A549 (cell line): Measurements from ENCODE around the gene CBR1. TPM values are rescaled to one million over a fixed set of nuclear protein-coding genes. Genes with fewer than 3 reads are reported as not detected.
A peak's percentile ranks its signal among the peaks of the same experiment; 100 is the strongest.

ENCODE experiments used
- ATAC-seq, 2 experiments: fragments of 200-7000 bp in 1 of 2; fragments of >200 bp in 1 of 2; cut with Nextera tagmentation in 1 of 2; cut with Tn5 transposase in 1 of 2; 3 replicates each; pipeline versions ENCODE4 v1.8.0 to v1.9.1; 2018 to 2020; ENCODE audit warnings: mild to moderate bottlenecking in 1 of 2, moderate library complexity in 1 of 2
- CTCF ChIA-PET: fragments of 300-600 bp; sonication (Branson Sonifier 250); formaldehyde crosslinking; extraction: SDS; loops from one replicate; lab custom pipeline; 2021; ENCODE audit warnings: antibody characterized with exemption, inconsistent platforms; lab: Yijun Ruan, JAX
- POLR2A ChIA-PET: fragments of 350-600 bp; formaldehyde crosslinking; extraction: SDS; loops from one replicate; lab custom pipeline; 2021; ENCODE audit warnings: antibody characterized with exemption, inconsistent platforms; lab: Yijun Ruan, JAX
- DNase-seq, 2 experiments: peaks; one replicate each; pipeline versions ENCODE4 v3.0.0 to v3.0.0-alpha.2; 2011 to 2016; ENCODE audit warnings: low read depth in 1 of 2, low spot score in 1 of 2
- FAIRE-seq: peaks from 2 replicates; lab custom pipeline; 2011; peaks lifted over from hg19 to GRCh38; lab: Jason Lieb, UNC
- H3K27ac ChIP-seq, 2 experiments: fragments of >200 bp; sonication (Bioruptor Twin); formaldehyde crosslinking; 3 replicates each; pipeline ENCODE4 v1.5.1; 2016 to 2017
- H3K4me1 ChIP-seq: fragments of >200 bp; sonication (Bioruptor Twin); formaldehyde crosslinking; 3 replicates; pipeline ENCODE4 v1.6.1; 2016
- H3K4me2 ChIP-seq: fragments of >200 bp; sonication (Bioruptor Twin); formaldehyde crosslinking; 3 replicates; pipeline ENCODE4 v1.6.1; 2016
- H3K4me3 ChIP-seq: fragments of >200 bp; sonication (Bioruptor Twin); formaldehyde crosslinking; 3 replicates; pipeline ENCODE4 v1.5.1; 2016
- H3K9me3 ChIP-seq: fragments of >200 bp; sonication (Bioruptor Twin); formaldehyde crosslinking; 3 replicates; pipeline ENCODE4 v1.6.1; 2016
- BCL3 ChIP-seq: fragments of >200 bp; sonication (Bioruptor Twin); formaldehyde crosslinking; IDR thresholded peaks from 3 replicates; pipeline ENCODE4 v1.6.1; 2016
- CBX8 ChIP-seq: fragments of 200-600 bp; sonication (generic); IDR thresholded peaks from 2 replicates; pipeline ENCODE4 v1.6.1; 2016
- CEBPB ChIP-seq, 2 experiments: fragments of >200 bp in 1 of 2; sonication (Bioruptor Twin) in 1 of 2; formaldehyde crosslinking in 1 of 2; IDR thresholded peaks; 2 replicates each; pipeline ENCODE4 v1.6.1; 2012 to 2016
- EHMT2 ChIP-seq: fragments of 200-600 bp; sonication (generic); IDR thresholded peaks from 2 replicates; pipeline ENCODE4 v1.6.1; 2016; ENCODE audit warnings: antibody characterized with exemption, low read depth, mild to moderate bottlenecking, moderate library complexity
- FOSB ChIP-seq: fragments of 250-450 bp; sonication (Bioruptor Pico); IDR thresholded peaks from 2 replicates; pipeline ENCODE4 v1.5.0; 2020; ENCODE audit warnings: mild to moderate bottlenecking, moderate library complexity
- FOXS1 ChIP-seq: fragments of 250-450 bp; sonication (Bioruptor Pico); IDR thresholded peaks from 2 replicates; pipeline ENCODE4 v1.5.0; 2020; ENCODE audit warnings: mild to moderate bottlenecking, moderate library complexity
- HEYL ChIP-seq: fragments of 250-450 bp; sonication (Bioruptor Pico); IDR thresholded peaks from 2 replicates; pipeline ENCODE4 v1.8.0; 2021; ENCODE audit warnings: mild to moderate bottlenecking, moderate library complexity
- HOXA7 ChIP-seq: fragments of 250-450 bp; sonication (Bioruptor Pico); IDR thresholded peaks from 2 replicates; pipeline ENCODE4 v1.5.0; 2020; ENCODE audit warnings: mild to moderate bottlenecking, moderate library complexity
- HOXB13 ChIP-seq: fragments of 250-450 bp; sonication (Bioruptor Pico); IDR thresholded peaks from 2 replicates; pipeline ENCODE4 v1.5.0; 2020; ENCODE audit warnings: low read depth, mild to moderate bottlenecking, moderate library complexity
- JUN ChIP-seq, 2 experiments: fragments of >200 bp; sonication (Bioruptor Twin); formaldehyde crosslinking; IDR thresholded peaks; 2 replicates in 1 of 2; 3 replicates in 1 of 2; pipeline ENCODE4 v1.6.1; 2016 to 2017
- KDM5A ChIP-seq: fragments of 200-600 bp; sonication (generic); IDR thresholded peaks from 2 replicates; pipeline ENCODE4 v1.6.1; 2016; ENCODE audit warnings: antibody characterized with exemption, mild to moderate bottlenecking
- MAFK ChIP-seq: fragments of 450-650 bp; IDR thresholded peaks from 2 replicates; pipeline ENCODE4 v1.6.1; 2014; ENCODE audit not compliant: partially characterized antibody
- MYC ChIP-seq: IDR thresholded peaks from 2 replicates; pipeline ENCODE4 v1.6.1; 2012; ENCODE audit warnings: mild to moderate bottlenecking, inconsistent platforms, low read length, improper control_type of control experiment, borderline replicate concordance
- NFE2L2 ChIP-seq: fragments of 150-350 bp; conservative IDR thresholded peaks from 2 replicates; pipeline ENCODE4 v1.6.1; 2014; ENCODE audit warnings: low read length
- PHF8 ChIP-seq: fragments of 200-600 bp; sonication (generic); IDR thresholded peaks from 2 replicates; pipeline ENCODE4 v1.6.1; 2016; ENCODE audit warnings: low read depth, mild to moderate bottlenecking, antibody characterized with exemption, moderate library complexity, borderline replicate concordance
- RAD21 ChIP-seq, 2 experiments: fragments of >200 bp in 1 of 2; sonication (Bioruptor Twin) in 1 of 2; formaldehyde crosslinking in 1 of 2; IDR thresholded peaks in 1 of 2; conservative IDR thresholded peaks in 1 of 2; 2 replicates in 1 of 2; 3 replicates in 1 of 2; pipeline ENCODE4 v1.6.1; 2012 to 2018; ENCODE audit warnings: inconsistent platforms in 1 of 2
- RCOR1 ChIP-seq: fragments of 150-350 bp; IDR thresholded peaks from 2 replicates; pipeline ENCODE4 v1.6.1; 2014; ENCODE audit warnings: antibody characterized with exemption, low read length, low read depth
- RFX5 ChIP-seq: fragments of 450-650 bp; IDR thresholded peaks from 2 replicates; pipeline ENCODE4 v1.7.1; 2014; ENCODE audit warnings: antibody characterized with exemption, mild to moderate bottlenecking, moderate library complexity
- SMC3 ChIP-seq: fragments of >200 bp; sonication (Bioruptor Twin); formaldehyde crosslinking; IDR thresholded peaks from 3 replicates; pipeline ENCODE4 v1.6.1; 2018; ENCODE audit warnings: inconsistent platforms
- SREBF2 ChIP-seq: fragments of 450-650 bp; IDR thresholded peaks from 2 replicates; pipeline ENCODE4 v1.6.1; 2014; ENCODE audit warnings: mild to moderate bottlenecking, moderate library complexity
- USF2 ChIP-seq: fragments of 450-650 bp; IDR thresholded peaks from 2 replicates; pipeline ENCODE4 v1.6.1; 2014; ENCODE audit warnings: antibody characterized with exemption
- ZC3H11A ChIP-seq: fragments of 450-650 bp; IDR thresholded peaks from 2 replicates; pipeline ENCODE4 v1.6.1; 2014; ENCODE audit warnings: antibody characterized with exemption, mild to moderate bottlenecking
- ZNF302 ChIP-seq: fragments of 250-450 bp; sonication (Bioruptor Pico); IDR thresholded peaks from 2 replicates; pipeline ENCODE4 v1.9.0; 2021; ENCODE audit warnings: inconsistent platforms, mild to moderate bottlenecking, moderate library complexity
- ZSCAN20 ChIP-seq: fragments of 250-450 bp; sonication (Bioruptor Pico); IDR thresholded peaks from 2 replicates; pipeline ENCODE4 v1.8.0; 2022; ENCODE audit warnings: mild to moderate bottlenecking, moderate library complexity
- WGBS: methylation state at CpG from one replicate; pipeline ENCODE4 v1.1.6; 2017; ENCODE audit errors: missing lambda C conversion rate; 5-methylcytosine and 5-hydroxymethylcytosine counted together
- polyA plus RNA-seq, 4 experiments: library from polyadenylated mRNA; depleted of rRNA in 3 of 4; stranded (reverse); fragments of >200 nt; fragmentation: RNase III in 1 of 4; extraction: RNeasy Plus Mini Kit Qiagen cat#74134 plus additional on column Dnase treatment in 1 of 4; gene quantifications; 2 replicates in 3 of 4; 3 replicates in 1 of 4; pipeline ENCODE4 v1.2.3, GENCODE V29; 2011 to 2017
- TF ChIP-seq, protein P1 (sequence below): fragments of >200 bp; sonication (Bioruptor Twin); formaldehyde crosslinking; IDR thresholded peaks from 3 replicates; pipeline ENCODE4 v1.5.1; 2016

Gene CBR1
- polyA plus RNA-seq, 2 of the 4 experiments (the other 2 are of a cell fraction): 165 to 208 TPM

DNA sequence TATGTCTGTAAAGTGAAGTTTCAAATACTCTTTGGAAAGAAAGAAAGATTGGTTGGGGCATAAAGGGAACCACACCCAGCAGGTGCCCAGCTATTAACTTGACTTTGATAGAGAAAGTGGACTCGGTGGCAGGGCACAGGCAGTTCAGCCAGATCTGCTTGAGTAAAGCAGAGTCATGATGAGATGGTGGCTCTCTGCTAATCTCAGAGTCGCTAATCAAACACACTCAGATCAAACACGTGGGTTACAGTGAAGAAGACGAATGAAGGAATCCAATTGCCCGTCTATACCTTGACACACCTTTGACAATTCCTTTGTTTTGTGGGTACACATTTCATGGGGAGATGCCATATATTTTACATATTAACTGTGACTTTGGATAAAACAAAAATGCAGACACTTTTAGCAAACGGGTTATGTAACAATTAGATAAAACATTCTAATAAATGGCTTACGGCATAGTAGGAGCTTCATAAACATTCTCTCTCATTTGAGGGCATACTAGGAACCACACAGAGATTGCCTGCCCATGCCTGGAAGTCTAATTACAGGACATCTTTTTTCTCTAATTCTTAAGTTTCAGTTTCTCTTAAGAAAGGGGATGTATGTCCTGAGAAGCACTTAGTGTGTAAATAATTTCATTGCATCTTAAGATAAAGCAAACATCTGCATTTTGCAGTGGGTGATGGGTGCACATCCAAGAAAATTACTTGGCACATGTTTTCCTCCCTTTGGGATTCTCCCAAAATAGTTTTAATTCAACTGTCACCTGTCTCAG lies 7.2 kb downstream of the CBR1 start:
- H3K4me3 ChIP-seq: no peak overlapping the region
- no peak overlapping the region for H3K27ac ChIP-seq
- 0 out of 3 replicates have a peak overlapping the region, but pooled peaks have one; percentile 7 for H3K4me2 ChIP-seq
- ATAC-seq (peak in 1 of 2 experiments; percentile 43; a peak in 2 of 6 replicates), FAIRE-seq (no peak), DNase-seq (peak in 1 of 2 experiments; percentile 41)
- H3K9me3 ChIP-seq: no peaks in the 10 kb centered on the region
- TF ChIP-seq MAFK (no peak), HEYL (CRISPR knock-in tag) (no peak), HOXB13 (CRISPR knock-in tag) (no peak), RAD21 (conservative IDR thresholded peaks at IDR 0.05 in 1 of 2, IDR thresholded peaks at IDR 0.05 in 1 of 2) (no peak), RFX5 (no peak), PHF8 (no peak), SMC3 (no peak), HOXA7 (no peak), BCL3 (no peak), RCOR1 (no peak), CEBPB (IDR thresholded peaks at IDR 0.05) (no peak), ZC3H11A (no peak), ZNF302 (no peak), FOXS1 (no peak), ZSCAN20 (CRISPR knock-in tag) (no peak), EHMT2 (no peak), KDM5A (no peak), NFE2L2 (no peak)
- WGBS: 52% methylated on average over 7 of the region's 7 CpGs
- ChIA-PET CTCF (interaction anchor here (0.7 to 1.6 kb wide), 4 partner anchors 8 to 128 kb away, joined by 3 to 6 read pairs (median 4); no protein-coding TSS in a partner anchor), POLR2A (interaction anchor here (1.2 kb wide), 1 partner anchor 8 kb away, joined by 4 read pairs; no protein-coding TSS in a partner anchor)
- H3K4me1 ChIP-seq: peaks cover 22% of the 10 kb centered on the region; the same call in 2 of the 3 replicates

GRCh38 chr21:36077758-36078157 lies 7.9 kb downstream of the CBR1 start:
- H3K9me3 ChIP-seq: no peaks in the 10 kb centered on the region
- ChIA-PET CTCF (interaction anchor here (1.6 kb wide), 1 partner anchor 10 kb away, joined by 6 read pairs; no protein-coding TSS in a partner anchor), POLR2A (interaction anchor here (1.2 kb wide), 1 partner anchor 8 kb away, joined by 4 read pairs; no protein-coding TSS in a partner anchor)
- TF ChIP-seq HOXA7 (no peak), CBX8 (no peak), MYC (no peak), NFE2L2 (no peak), SREBF2 (no peak), USF2 (no peak), FOSB (CRISPR knock-in tag) (no peak), RCOR1 (no peak), CEBPB (IDR thresholded peaks at IDR 0.05) (no peak), JUN (IDR thresholded peaks at IDR 0.05) (no peak)
- TF ChIP-seq, protein P1, sequence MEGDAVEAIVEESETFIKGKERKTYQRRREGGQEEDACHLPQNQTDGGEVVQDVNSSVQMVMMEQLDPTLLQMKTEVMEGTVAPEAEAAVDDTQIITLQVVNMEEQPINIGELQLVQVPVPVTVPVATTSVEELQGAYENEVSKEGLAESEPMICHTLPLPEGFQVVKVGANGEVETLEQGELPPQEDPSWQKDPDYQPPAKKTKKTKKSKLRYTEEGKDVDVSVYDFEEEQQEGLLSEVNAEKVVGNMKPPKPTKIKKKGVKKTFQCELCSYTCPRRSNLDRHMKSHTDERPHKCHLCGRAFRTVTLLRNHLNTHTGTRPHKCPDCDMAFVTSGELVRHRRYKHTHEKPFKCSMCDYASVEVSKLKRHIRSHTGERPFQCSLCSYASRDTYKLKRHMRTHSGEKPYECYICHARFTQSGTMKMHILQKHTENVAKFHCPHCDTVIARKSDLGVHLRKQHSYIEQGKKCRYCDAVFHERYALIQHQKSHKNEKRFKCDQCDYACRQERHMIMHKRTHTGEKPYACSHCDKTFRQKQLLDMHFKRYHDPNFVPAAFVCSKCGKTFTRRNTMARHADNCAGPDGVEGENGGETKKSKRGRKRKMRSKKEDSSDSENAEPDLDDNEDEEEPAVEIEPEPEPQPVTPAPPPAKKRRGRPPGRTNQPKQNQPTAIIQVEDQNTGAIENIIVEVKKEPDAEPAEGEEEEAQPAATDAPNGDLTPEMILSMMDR: no peak
- no peak overlapping the region for H3K27ac ChIP-seq
- no peak overlapping the region for H3K4me2 ChIP-seq
- WGBS: 67% methylated on average over 5 of the region's 9 CpGs
- peaks cover 15% of the 10 kb centered on the region; the same call in 2 of the 3 replicates for H3K4me1 ChIP-seq
- DNase-seq: no peak
- H3K4me3 ChIP-seq: no peak overlapping the region
- ATAC-seq: no peak
- FAIRE-seq: no peak
